Ramos (cell line): Measurements from ENCODE around the gene ANKDD1B.

Source experiments
- in situ Hi-C: fragments of 300-500 bp; cut with MboI; formaldehyde crosslinking; loops from one replicate; pipeline ENCODE4 v1.14.3; 2022; ENCODE audit warnings: low sequenced_read_pairs; ENCODE audit not compliant: unreplicated experiment

The ANKDD1B gene

GRCh38 chr5:75614176-75614575, 2.9 kb downstream of the ANKDD1B start:
- in situ Hi-C loops = no loop called here

GRCh38 chr5:75616371-75616881, 5.2 kb downstream of the ANKDD1B start:
- in situ Hi-C loops = no loop called here

- in situ Hi-C loops = no loop called here
These were observed 5.8 kb downstream of the ANKDD1B start for GRCh38 chr5:75616971-75617621.

- in situ Hi-C loops = no loop called here
These were observed 6.6 kb downstream of the ANKDD1B start for GRCh38 chr5:75617736-75618352.

GRCh38 chr5:75620184-75620959, 9.1 kb downstream of the ANKDD1B start:
- in situ Hi-C loops = no loop called here

- in situ Hi-C loops = no loop called here
These were observed 11.3 kb downstream of the ANKDD1B start for GRCh38 chr5:75622564-75622963.

GRCh38 chr5:75623846-75624245, 12.6 kb downstream of the ANKDD1B start:
- in situ Hi-C loops = no loop called here

GRCh38 chr5:75626959-75627358, 15.7 kb downstream of the ANKDD1B start:
- in situ Hi-C loops = no loop called here

- in situ Hi-C loops = no loop called here
These were observed 16.5 kb downstream of the ANKDD1B start for GRCh38 chr5:75627801-75628200.

GRCh38 chr5:75630875-75631274, 19.6 kb downstream of the ANKDD1B start:
- in situ Hi-C loops = no loop called here

- in situ Hi-C loops = no loop called here
These were observed 21.1 kb downstream of the ANKDD1B start for GRCh38 chr5:75632321-75632720.

- in situ Hi-C loops = no loop called here
These were observed 26.7 kb downstream of the ANKDD1B start for GRCh38 chr5:75637949-75638348.

GRCh38 chr5:75639535-75640311, 28.5 kb downstream of the ANKDD1B start:
- in situ Hi-C loops = no loop called here

GRCh38 chr5:75640395-75640794, 29.1 kb downstream of the ANKDD1B start:
- in situ Hi-C loops = no loop called here

GRCh38 chr5:75640826-75641225, 29.6 kb downstream of the ANKDD1B start:
- in situ Hi-C loops = no loop called here

GRCh38 chr5:75648712-75649111, 37.5 kb downstream of the ANKDD1B start:
- in situ Hi-C loops = no loop called here

GRCh38 chr5:75651575-75652238, 40.5 kb downstream of the ANKDD1B start:
- in situ Hi-C loops = no loop called here

- in situ Hi-C loops = no loop called here
These were observed 42.3 kb downstream of the ANKDD1B start for GRCh38 chr5:75653521-75653920.

GRCh38 chr5:75654693-75655295, 43.5 kb downstream of the ANKDD1B start:
- in situ Hi-C loops = no loop called here
